ENCODE data around the gene DIP2C.

The DIP2C gene

GRCh38 chr10:565676-566075 lies 123.8 kb downstream of the DIP2C start:
- no peak for DNase-seq

- no peak for DNase-seq
These were observed 124.3 kb downstream of the DIP2C start for GRCh38 chr10:565146-565545.

- no peak for DNase-seq
These were observed 125.6 kb downstream of the DIP2C start for GRCh38 chr10:563827-564226.

GRCh38 chr10:562142-562541 lies 127.3 kb downstream of the DIP2C start:
- no peak for DNase-seq

GRCh38 chr10:561721-562120 lies 127.7 kb downstream of the DIP2C start:
- DNase-seq = no peak

GRCh38 chr10:560314-560992 lies 129.0 kb downstream of the DIP2C start:
- no peak for DNase-seq

- no peak for DNase-seq
These were observed 129.8 kb downstream of the DIP2C start for GRCh38 chr10:559767-560047.

GRCh38 chr10:558891-559766 lies 130.3 kb downstream of the DIP2C start:
- DNase-seq = no peak

- DNase-seq = no peak
These were observed 131.1 kb downstream of the DIP2C start for GRCh38 chr10:558364-558763.

GRCh38 chr10:557792-558328 lies 131.6 kb downstream of the DIP2C start:
- DNase-seq = peak; percentile 11

GRCh38 chr10:556971-557637 lies 132.4 kb downstream of the DIP2C start:
- DNase-seq = no peak

- no peak for DNase-seq
These were observed 133.7 kb downstream of the DIP2C start for GRCh38 chr10:555682-556350.

GRCh38 chr10:555281-555680 lies 134.2 kb downstream of the DIP2C start:
- DNase-seq = no peak

- DNase-seq = no peak
These were observed 135.2 kb downstream of the DIP2C start for GRCh38 chr10:554182-554848.

- DNase-seq = no peak
These were observed 136.2 kb downstream of the DIP2C start for GRCh38 chr10:553233-553632.

- DNase-seq = no peak
These were observed 136.8 kb downstream of the DIP2C start for GRCh38 chr10:552679-553078.

GRCh38 chr10:551373-552252 lies 137.9 kb downstream of the DIP2C start:
- DNase-seq = no peak

- no peak for DNase-seq
These were observed 138.6 kb downstream of the DIP2C start for GRCh38 chr10:550665-551372.

GRCh38 chr10:549391-549790 lies 140.1 kb downstream of the DIP2C start:
- DNase-seq = no peak

- DNase-seq = no peak
These were observed 141.1 kb downstream of the DIP2C start for GRCh38 chr10:548238-548901.

Measured in effector CD4-positive, alpha-beta T cell (primary cell).